ENCODE results near the gene KRTAP24-1.

Gene KRTAP24-1

GRCh38 chr21:30233228-30234020 is 49.3 kb downstream of the KRTAP24-1 start:
- no peak for DNase-seq

GRCh38 chr21:30232011-30232410 is 50.7 kb downstream of the KRTAP24-1 start:
- DNase-seq = no peak

Data from activated CD4-positive, alpha-beta T cell treated with anti-CD3 and anti-CD28 coated beads, Interleukin-2, amount 50 U/mL, for 48 hours (primary cell).